KBM-7 (cell line): Measurements from ENCODE around the gene CASS4.
"Not testable (repeated sequence)": the region's sequence is repeated elsewhere in the genome, so short reads cannot be mapped to it uniquely, and the experiment has no call there.

Experiments
- DNase-seq: peaks from one replicate; pipeline ENCODE4 v3.0.0-alpha.2; 2015
- in situ Hi-C: fragments of 300-500 bp; cut with MboI; formaldehyde crosslinking; loops from 2 replicates; pipeline ENCODE4 v1.14.3; 2020; ENCODE audit warnings: low sequenced_read_pairs, low pct_unique_long_range_greater_than_20kb, mixed read lengths

The CASS4 gene

DNA sequence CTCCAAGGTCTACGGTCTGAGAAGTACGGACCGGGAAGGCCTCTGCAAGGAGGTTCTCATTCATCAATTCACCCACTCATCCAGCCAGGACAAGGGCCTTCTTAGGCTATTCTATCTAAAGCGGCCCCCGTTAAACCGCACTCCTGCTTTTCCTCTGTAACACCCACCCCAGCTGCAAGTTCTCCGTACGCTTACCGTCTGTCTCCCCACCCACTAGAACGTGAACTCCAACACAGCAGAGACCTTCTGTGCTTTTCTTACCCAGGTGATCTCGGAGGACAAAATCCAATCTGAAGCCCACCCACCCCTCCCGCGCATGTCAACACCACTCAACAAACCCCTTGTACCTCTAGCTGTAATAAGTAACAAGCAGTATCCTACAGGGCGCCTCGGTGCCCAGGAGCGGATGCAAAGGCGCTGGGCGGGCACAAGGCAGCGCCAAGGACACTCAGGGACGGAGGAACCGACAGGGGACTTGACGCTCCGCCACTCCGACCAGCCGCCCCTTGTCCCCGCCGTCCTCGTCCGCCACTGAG lies 20.4 kb upstream of the CASS4 start:
- DNase-seq: no peak
- in situ Hi-C loops: no loop called here

GRCh38 chr20:56392132-56392880 lies 19.8 kb upstream of the CASS4 start, which contains the start of the genes AURKA and CSTF1:
AURKA (minus strand) TSS chr20:56392215; CDS start chr20:56388197, 4,018 bp downstream.
CSTF1 (plus strand) TSS chr20:56392645; CDS start chr20:56395553, 2,908 bp downstream.
- DNase-seq: peak; percentile 99
- in situ Hi-C loops: no loop called here

DNA sequence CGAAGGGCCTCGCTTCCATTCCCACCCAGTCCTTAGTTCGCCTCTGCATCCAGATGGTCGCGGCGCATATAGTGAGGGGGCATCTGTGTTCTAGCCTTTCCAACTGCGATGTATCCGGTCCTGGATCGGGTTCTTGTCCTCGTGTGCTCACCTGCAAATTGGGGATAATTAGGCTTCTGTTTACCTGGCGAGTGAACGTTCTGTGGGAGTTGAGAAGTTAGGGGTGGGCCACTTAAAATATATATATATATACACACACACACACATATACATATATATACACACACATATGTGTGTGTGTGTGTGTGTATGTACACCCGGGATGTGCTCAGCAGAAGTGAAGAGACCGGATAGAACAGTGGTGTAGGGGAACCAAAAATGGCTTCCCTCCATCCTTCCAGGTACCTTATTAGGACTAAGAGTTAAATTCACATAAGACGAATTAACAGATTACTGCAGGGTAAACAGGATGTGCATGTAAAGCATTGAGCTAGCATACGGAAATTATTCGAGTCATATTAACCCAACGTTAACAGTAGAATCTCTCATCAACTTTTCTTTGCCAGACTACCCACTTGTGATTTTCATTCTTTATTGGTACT lies 19.1 kb upstream of the CASS4 start:
- in situ Hi-C loops: no loop called here
- DNase-seq: no peak

GRCh38 chr20:56393653-56394052 lies 18.4 kb upstream of the CASS4 start:
- no peak for DNase-seq
- in situ Hi-C loops: no loop called here

- DNase-seq: no peak
- in situ Hi-C loops: no loop called here
Measured at GRCh38 chr20:56395166-56395565, 16.9 kb upstream of the CASS4 start.

GRCh38 chr20:56400001-56400640 lies 11.9 kb upstream of the CASS4 start:
- peak; percentile 84 for DNase-seq
- in situ Hi-C loops: no loop called here

DNA sequence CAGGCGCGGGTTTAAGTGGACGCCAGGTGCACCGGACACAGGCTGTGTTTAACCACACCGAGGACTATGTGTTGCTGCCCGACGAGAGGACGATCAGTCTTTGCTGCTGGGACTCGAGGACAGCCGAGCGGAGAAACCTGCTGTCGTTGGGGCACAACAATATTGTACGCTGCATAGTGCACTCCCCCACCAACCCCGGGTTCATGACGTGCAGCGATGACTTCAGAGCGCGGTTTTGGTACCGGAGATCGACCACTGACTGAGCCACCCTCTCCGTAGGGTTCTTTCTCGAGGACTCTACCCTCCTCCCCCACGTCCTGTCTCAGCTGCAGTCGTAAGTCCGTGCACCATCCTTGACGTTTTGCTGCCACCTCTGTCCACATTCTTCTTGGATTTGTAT lies 8.6 kb upstream of the CASS4 start:
- DNase-seq: no peak
- in situ Hi-C loops: no loop called here

DNA sequence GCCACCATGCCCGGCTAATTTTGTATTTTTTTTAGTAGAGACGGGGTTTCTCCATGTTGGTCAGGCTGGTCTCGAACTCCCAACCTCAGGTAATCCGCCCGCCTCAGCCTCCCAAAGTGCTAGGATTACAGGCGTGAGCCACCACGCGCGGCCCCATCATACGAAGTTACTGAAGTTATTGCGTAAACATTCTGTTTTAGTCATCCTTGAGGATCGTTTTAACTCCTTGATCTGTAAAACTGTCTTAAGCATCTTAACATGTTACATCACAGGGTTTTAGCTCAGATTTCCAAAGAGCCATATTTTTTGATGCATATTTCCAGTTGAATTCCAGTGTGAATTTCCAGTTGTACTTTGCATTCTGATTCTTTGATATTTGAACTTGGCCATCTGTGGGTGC lies 6.7 kb upstream of the CASS4 start:
- in situ Hi-C loops, DNase-seq: not testable (repeated sequence)

DNA sequence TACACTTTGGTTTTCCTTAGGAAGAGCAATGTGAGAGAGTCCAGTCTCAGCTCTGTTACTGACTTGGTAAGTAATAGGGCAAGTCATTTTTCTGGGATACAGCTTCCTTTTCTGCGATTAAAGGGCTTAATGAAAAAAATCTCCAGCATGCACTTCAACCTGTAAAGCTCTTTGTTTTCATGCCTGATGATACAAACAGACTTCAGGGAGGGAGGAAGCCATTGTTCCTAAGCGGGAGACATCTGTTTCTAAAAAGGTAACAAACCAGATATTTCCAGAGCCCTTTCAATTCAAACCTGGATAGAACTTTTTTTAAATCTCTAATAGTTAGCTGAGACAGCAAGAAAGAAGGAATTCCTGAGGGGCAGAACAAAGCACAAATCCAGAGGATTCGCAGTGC lies 5.2 kb upstream of the CASS4 start:
- DNase-seq: no peak
- in situ Hi-C loops: no loop called here

DNA sequence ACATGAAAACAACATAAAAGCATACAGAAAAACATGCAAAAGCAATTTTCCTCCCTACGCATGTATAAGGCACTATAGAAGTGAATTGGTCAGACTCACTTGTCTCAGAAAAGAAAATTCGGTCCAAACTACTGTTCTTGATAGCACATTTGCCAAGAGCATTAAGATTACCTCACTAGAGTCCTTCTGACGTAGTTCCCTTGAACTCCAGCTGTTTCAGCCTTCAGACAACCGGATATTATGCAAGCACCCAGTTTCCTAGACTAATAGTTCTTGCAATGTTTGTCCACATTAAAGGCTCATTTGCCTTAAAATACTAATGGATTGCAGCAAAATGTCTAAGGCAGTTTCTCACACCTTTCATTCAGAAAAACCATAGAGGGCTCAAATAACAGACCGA lies 2.5 kb upstream of the CASS4 start:
- in situ Hi-C loops: no loop called here
- peak; percentile 21 for DNase-seq

DNA sequence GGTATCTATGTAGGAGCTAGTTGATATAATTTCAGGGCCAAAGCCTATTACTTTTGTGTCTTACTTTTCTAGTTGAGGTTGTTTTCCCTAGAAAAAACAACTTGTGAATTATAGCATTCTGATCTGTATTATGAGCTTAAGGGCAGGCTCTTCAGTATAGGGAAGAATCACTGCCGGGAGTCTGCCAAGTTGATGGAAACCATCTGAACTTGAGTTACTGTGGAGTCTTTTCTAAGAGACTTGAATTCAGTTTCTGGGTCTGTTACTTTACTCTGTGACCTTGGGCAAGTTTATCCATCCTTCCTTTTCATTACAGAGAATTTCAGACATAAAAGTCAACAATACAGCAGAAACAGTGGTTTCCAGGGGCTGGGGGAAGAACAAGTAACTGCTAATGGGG lies 2.1 kb upstream of the CASS4 start:
- no peak for DNase-seq
- in situ Hi-C loops: no loop called here

DNA sequence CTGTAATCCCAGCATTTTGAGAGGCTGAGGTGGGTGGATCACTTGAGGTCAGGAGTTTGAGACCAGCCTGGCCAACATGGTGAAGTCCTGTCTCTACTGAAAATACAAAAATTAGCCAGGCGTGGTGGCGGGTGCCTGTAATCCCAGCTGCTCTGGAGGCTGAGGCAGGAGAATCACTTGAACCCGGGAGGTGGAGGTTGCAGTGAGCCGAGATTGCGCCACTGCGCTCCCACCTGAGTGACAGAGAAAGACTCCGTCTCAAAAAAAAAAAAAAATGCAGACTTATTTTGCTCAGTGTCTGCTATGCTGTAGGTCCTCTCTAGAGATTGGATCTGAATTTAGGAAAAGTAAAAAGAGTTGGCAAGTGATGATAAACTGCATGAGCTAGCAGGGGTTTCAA lies 773 bp upstream of the CASS4 start:
- DNase-seq, in situ Hi-C loops: not testable (repeated sequence)

GRCh38 chr20:56412473-56412790 lies 372 bp downstream of the CASS4 start:
- in situ Hi-C loops: no loop called here
- no peak for DNase-seq

GRCh38 chr20:56412949-56413348 lies 889 bp downstream of the CASS4 start:
- in situ Hi-C loops: no loop called here
- DNase-seq: no peak

GRCh38 chr20:56414842-56415765 lies 3.0 kb downstream of the CASS4 start:
- in situ Hi-C loops: no loop called here
- DNase-seq: no peak

DNA sequence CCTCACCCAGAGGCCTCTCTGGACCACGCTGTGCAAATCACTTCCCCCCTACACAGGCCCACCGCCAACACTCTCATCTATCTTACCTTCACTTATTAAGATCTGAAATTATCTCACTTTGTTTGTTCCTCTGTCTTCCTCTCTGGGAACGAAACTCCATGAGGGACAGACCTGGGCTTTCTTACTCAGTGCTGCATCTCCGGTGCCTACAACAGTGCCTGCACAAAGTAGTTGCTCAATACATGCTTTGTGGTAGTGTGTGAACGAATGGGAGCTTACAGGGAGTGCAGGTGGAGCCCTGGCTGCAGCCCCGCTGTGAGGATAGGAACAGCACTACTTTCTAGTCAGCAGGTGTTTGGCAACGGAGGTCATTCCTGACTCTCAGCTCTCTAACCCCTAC lies 5.3 kb downstream of the CASS4 start:
- in situ Hi-C loops: no loop called here
- DNase-seq: no peak

- in situ Hi-C loops: no loop called here
Measured at GRCh38 chr20:56417911-56418310, 5.9 kb downstream of the CASS4 start.

GRCh38 chr20:56418385-56418861 lies 6.4 kb downstream of the CASS4 start:
- in situ Hi-C loops: no loop called here
- DNase-seq: peak; percentile 64

More at GRCh38 chr20:56417911-56418310, 5.9 kb downstream of the CASS4 start:
- no peak for DNase-seq

GRCh38 chr20:56420028-56420427 lies 8.0 kb downstream of the CASS4 start:
- in situ Hi-C loops: no loop called here

More at GRCh38 chr20:56420028-56420427, 8.0 kb downstream of the CASS4 start:
- DNase-seq: no peak
